K562 (cell line): ENCODE results near the gene QPRT. TPM values are rescaled to one million over a fixed set of nuclear protein-coding genes. Genes with fewer than 3 reads are reported as not detected.

Experiments used
- BCLAF1 ChIP-seq, 2 experiments: fragments of 450-650 bp in 1 of 2; IDR thresholded peaks; 2 replicates each; pipeline ENCODE4 v1.6.1; 2011 to 2017; ENCODE audit warnings: low read depth in 2 of 2, antibody characterized with exemption in 1 of 2, borderline replicate concordance in 1 of 2, low read length in 1 of 2, mild to moderate bottlenecking in 1 of 2, mixed read lengths in 1 of 2; ENCODE audit not compliant: control insufficient read depth in 1 of 2
- DACH1 ChIP-seq: fragments of 450-650 bp; IDR thresholded peaks from 2 replicates; pipeline ENCODE4 v1.6.1; 2018; ENCODE audit not compliant: partially characterized antibody
- ETS2 ChIP-seq: IDR thresholded peaks from 2 replicates; pipeline ENCODE4 v1.6.1; 2016; ENCODE audit warnings: borderline replicate concordance, missing genetic modification characterization, mild to moderate bottlenecking, moderate library complexity, missing compliant biosample characterization; ENCODE audit not compliant: poor library complexity, severe bottlenecking
- JUND ChIP-seq, 2 experiments: IDR thresholded peaks; 2 replicates in 1 of 2; 3 replicates in 1 of 2; pipeline ENCODE4 v1.6.1; 2011; ENCODE audit warnings: borderline replicate concordance in 2 of 2, low read depth in 2 of 2, low read length in 2 of 2, improper control_type of control experiment in 1 of 2, missing biosample characterization in 1 of 2, missing genetic modification characterization in 1 of 2, missing genetic modification reagents in 1 of 2
- MAX ChIP-seq: sonication (generic); formaldehyde crosslinking; IDR thresholded peaks from 2 replicates; pipeline ENCODE4 v1.9.0; 2022; ENCODE audit warnings: mild to moderate bottlenecking, missing genetic modification reagents
- MEIS2 ChIP-seq: fragments of 450-650 bp; IDR thresholded peaks from 2 replicates; pipeline ENCODE4 v1.6.1; 2014; ENCODE audit warnings: mild to moderate bottlenecking; ENCODE audit not compliant: partially characterized antibody
- NELFE ChIP-seq: IDR thresholded peaks from 2 replicates; pipeline ENCODE4 v1.6.1; 2011; ENCODE audit warnings: mild to moderate bottlenecking; ENCODE audit not compliant: insufficient read depth, insufficient read length
- PML ChIP-seq: IDR thresholded peaks from 2 replicates; pipeline ENCODE4 v1.6.1; 2012; ENCODE audit warnings: low read length, inconsistent platforms
- POLR2G ChIP-seq: fragments of 200-400 bp; formaldehyde crosslinking; IDR thresholded peaks from 2 replicates; pipeline ENCODE4 v1.6.1; 2017; ENCODE audit warnings: low read depth, mild to moderate bottlenecking, antibody characterized with exemption, low read length, moderate library complexity
- PTTG1 ChIP-seq: fragments of 450-650 bp; IDR thresholded peaks from 2 replicates; pipeline ENCODE4 v1.6.1; 2016; ENCODE audit warnings: low read depth, mild to moderate bottlenecking, missing genetic modification characterization, missing compliant biosample characterization
- RFX5 ChIP-seq: IDR thresholded peaks from 2 replicates; pipeline ENCODE4 v1.6.1; 2011; ENCODE audit warnings: low read depth, mild to moderate bottlenecking, improper control_type of control experiment, low read length
- SIN3A ChIP-seq, 2 experiments: fragments of 150-350 bp in 1 of 2; IDR thresholded peaks; 2 replicates each; pipeline ENCODE4 v1.6.1; 2011 to 2016; ENCODE audit warnings: borderline replicate concordance in 2 of 2, low read depth in 2 of 2, low read length in 2 of 2, mild to moderate bottlenecking in 2 of 2, moderate library complexity in 2 of 2; ENCODE audit not compliant: control insufficient read depth in 1 of 2
- SMARCA4 ChIP-seq: fragments of 450-650 bp; IDR thresholded peaks from 2 replicates; pipeline ENCODE4 v1.6.1; 2016
- SNRNP70 ChIP-seq: fragments of 200-400 bp; formaldehyde crosslinking; optimal IDR thresholded peaks from 2 replicates; pipeline ENCODE3; 2017; ENCODE audit warnings: low read depth, low read length
- TCFL5 ChIP-seq: fragments of 250-450 bp; sonication (Bioruptor Pico); conservative IDR thresholded peaks from 2 replicates; pipeline ENCODE4 v1.6.1; 2021; ENCODE audit warnings: mild to moderate bottlenecking, moderate library complexity, matching md5 sums
- ZNF274 ChIP-seq: IDR thresholded peaks from 2 replicates; pipeline ENCODE4 v1.6.1; 2011; ENCODE audit warnings: low read depth, mild to moderate bottlenecking, low read length, moderate library complexity, borderline replicate concordance
- ZNF384 ChIP-seq: IDR thresholded peaks from 2 replicates; pipeline ENCODE4 v1.6.1; 2012; ENCODE audit warnings: low read depth, low read length, improper control_type of control experiment
- ZNF592 ChIP-seq: fragments of 450-650 bp; IDR thresholded peaks from 2 replicates; pipeline ENCODE4 v1.6.1; 2017; ENCODE audit warnings: antibody characterized with exemption, mild to moderate bottlenecking
- polyA plus RNA-seq, 8 experiments: library from polyadenylated mRNA; depleted of rRNA in 4 of 8; stranded (reverse) in 5 of 8; unstranded in 3 of 8; fragments of >200 nt; fragmentation: Nextera tagmentation in 2 of 8; fragmentation: Illumina TruSeq in 1 of 8; extraction: Ambion mirVana in 2 of 8; extraction: Trizol in 1 of 8; gene quantifications; 2 replicates each; pipeline versions ENCODE4 v1.2.1 to v1.2.3, GENCODE V29; 2011 to 2014; ENCODE audit warnings: inconsistent platforms in 1 of 8, missing spikeins in 1 of 8
- total RNA-seq, 7 experiments: library from RNA; depleted of rRNA in 6 of 7; stranded (reverse); fragments of >200 nt in 6 of 7; fragmentation: Illumina TruSeq in 2 of 7; extraction: Trizol in 2 of 7; gene quantifications; 2 replicates each; pipeline versions ENCODE4 v1.2.1 to v1.2.3, GENCODE V29; 2011 to 2021; ENCODE audit warnings: low replicate concordance in 1 of 7

QPRT gene
- total and polyA plus RNA-seq, 9 of the 15 experiments (the other 6 are each of a cell fraction or from before 2014, with no cell fraction given): 7.7 to 112 (median 64.1) TPM

- no peak for TF ChIP-seq RFX5
- no peak for TF ChIP-seq SIN3A (IDR thresholded peaks at IDR 0.05; ENCODE audit: borderline replicate concordance in 2 of 2, control insufficient read depth in 1 of 2, low read depth in 2 of 2, low read length in 2 of 2)
- TF ChIP-seq NELFE: no peak
- TF ChIP-seq JUND (IDR thresholded peaks at IDR 0.05; ENCODE audit: borderline replicate concordance, low read depth, low read length): no peak
- TF ChIP-seq JUND (tag; IDR thresholded peaks at IDR 0.05; ENCODE audit: borderline replicate concordance, low read depth, low read length): no peak
- TF ChIP-seq ZNF592: peak; percentile 76
- no peak for TF ChIP-seq ETS2 (tag)
- TF ChIP-seq DACH1: no peak
- no peak for TF ChIP-seq MEIS2
- TF ChIP-seq ZNF274: no peak
- TF ChIP-seq PTTG1 (tag): no peak
- TF ChIP-seq TCFL5 (CRISPR knock-in tag): no peak
- 0 out of 2 replicates have a peak, but pooled peaks have one; percentile 11 for TF ChIP-seq SMARCA4
- TF ChIP-seq ZNF384: no peak
- TF ChIP-seq PML: peak; percentile 17; the same call in 1 of the 2 replicates
- TF ChIP-seq MAX (CRISPR knock-in tag): peak; percentile 83
- TF ChIP-seq POLR2G: no peak
- TF ChIP-seq SNRNP70: no peak
- TF ChIP-seq BCLAF1 (IDR thresholded peaks at IDR 0.05; ENCODE audit: borderline replicate concordance in 1 of 2, control insufficient read depth in 1 of 2, low read depth in 2 of 2, low read length in 1 of 2): no peak
These were observed 31.5 kb downstream of the QPRT start (continued) for GRCh38 chr16:29710227-29711219.
